Lower lobe of right lung (tissue), 2 donors: ENCODE results near the gene GET4. TPM values are rescaled to one million over a fixed set of nuclear protein-coding genes. Genes with fewer than 3 reads are reported as not detected.
"Not testable (repeated sequence)": the region's sequence is repeated elsewhere in the genome, so short reads cannot be mapped to it uniquely, and the experiment has no call there.

Experiments used
- ATAC-seq, 2 donors: fragments of 200-7000 bp; cut with Tn5 transposase; one replicate each; pipeline ENCODE4 v1.9.1; 2020 to 2022; ENCODE audit warnings: mild to moderate bottlenecking in 2 of 2, moderate library complexity in 2 of 2
- DNase-seq: peaks from one replicate; pipeline ENCODE4 v3.0.0-alpha.2; 2020
- H3K27ac ChIP-seq: fragments of 200-600 bp; one replicate; pipeline ENCODE4 v1.8.0; 2022
- H3K27me3 ChIP-seq: fragments of 200-600 bp; one replicate; pipeline ENCODE4 v1.8.0; 2022; ENCODE audit warnings: low read depth
- H3K36me3 ChIP-seq: fragments of 200-600 bp; one replicate; pipeline ENCODE4 v1.8.0; 2022; ENCODE audit warnings: mild to moderate bottlenecking
- H3K4me1 ChIP-seq: fragments of 200-600 bp; one replicate; pipeline ENCODE4 v1.8.0; 2022
- H3K4me3 ChIP-seq: fragments of 200-600 bp; one replicate; pipeline ENCODE4 v1.8.0; 2022; ENCODE audit warnings: mild to moderate bottlenecking
- H3K9me3 ChIP-seq: fragments of 200-600 bp; one replicate; pipeline ENCODE4 v1.8.0; 2022
- CTCF ChIP-seq: fragments of 200-600 bp; IDR thresholded peaks from one replicate; pipeline ENCODE4 v1.8.0; 2022; ENCODE audit warnings: antibody characterized with exemption, mild to moderate bottlenecking
- intact Hi-C: fragments of 100-400 bp; cut with DNase I; formaldehyde crosslinking; loops from one replicate; pipeline ENCODE4 v1.11.0; 2022
- total RNA-seq: library from RNA; stranded (reverse); fragmentation: NEBNext Ultra II Directional; extraction: Animal tissue kit (Norgen Biotek cat#: 25700); gene quantifications from one replicate; pipeline ENCODE4 v1.2.1, GENCODE V29; 2021
- donor health status: DM: no; HTN: yes; CAD: no; lungs with severe emphysema.

Gene GET4
- total RNA-seq, 1 donor from 2014 or later = 31.7 TPM

GRCh38 chr7:938546-939185, 62.3 kb downstream of the GET4 start:
- H3K9me3 ChIP-seq = no peaks in the 10 kb centered on the region
- intact Hi-C loops = no loop called here
- no peak overlapping the region for H3K27ac ChIP-seq
- no peaks in the 10 kb centered on the region for H3K36me3 ChIP-seq
- H3K27me3 ChIP-seq = no peaks in the 10 kb centered on the region
- no peaks in the 10 kb centered on the region for H3K4me1 ChIP-seq
- no peak for ATAC-seq
- no peak for TF ChIP-seq CTCF
- H3K4me3 ChIP-seq = no peak overlapping the region
- peak; percentile 34 for DNase-seq

GRCh38 chr7:939843-940242, 63.5 kb downstream of the GET4 start:
- Histone ChIP-seq H3K4me1 (no peaks in the 10 kb centered on the region), H3K27ac (no peak overlapping the region), H3K27me3 (no peaks in the 10 kb centered on the region), H3K36me3 (no peaks in the 10 kb centered on the region), H3K9me3 (no peaks in the 10 kb centered on the region), H3K4me3 (no peak overlapping the region)
- DNase-seq (no peak), ATAC-seq (no peak)
- no peak for TF ChIP-seq CTCF
- intact Hi-C loops = no loop called here

- H3K27ac ChIP-seq = no peak overlapping the region
- peaks cover under 1% of the 10 kb centered on the region for H3K4me1 ChIP-seq
- intact Hi-C loops = no loop called here
- H3K27me3 ChIP-seq = no peaks in the 10 kb centered on the region
- no peak overlapping the region for H3K4me3 ChIP-seq
- no peaks in the 10 kb centered on the region for H3K36me3 ChIP-seq
- no peaks in the 10 kb centered on the region for H3K9me3 ChIP-seq
- no peak for TF ChIP-seq CTCF
- DNase-seq (no peak), ATAC-seq (no peak)
These were observed 64.5 kb downstream of the GET4 start for GRCh38 chr7:940599-941408.

- H3K4me1 ChIP-seq, H3K9me3 ChIP-seq, H3K4me3 ChIP-seq, H3K27me3 ChIP-seq, ATAC-seq, intact Hi-C loops, H3K36me3 ChIP-seq, H3K27ac ChIP-seq: not testable (repeated sequence)
- peak; percentile 10 for DNase-seq
These were observed 67.4 kb downstream of the GET4 start for GRCh38 chr7:943793-944192.

GRCh38 chr7:944744-945143, 68.4 kb downstream of the GET4 start:
- Histone ChIP-seq H3K27ac (peak overlapping the region; percentile 88), H3K4me1 (peaks cover 7% of the 10 kb centered on the region), H3K36me3 (no peaks in the 10 kb centered on the region), H3K9me3 (no peaks in the 10 kb centered on the region), H3K4me3 (peak overlapping the region; percentile 52), H3K27me3 (no peaks in the 10 kb centered on the region)
- no peak for TF ChIP-seq CTCF
- intact Hi-C loops = no loop called here
- DNase-seq (no peak), ATAC-seq (no peak)

GRCh38 chr7:945147-945555, 68.8 kb downstream of the GET4 start:
- Histone ChIP-seq H3K27ac (peak overlapping the region; percentile 88), H3K36me3 (no peaks in the 10 kb centered on the region), H3K27me3 (no peaks in the 10 kb centered on the region), H3K4me1 (peaks cover 7% of the 10 kb centered on the region), H3K9me3 (no peaks in the 10 kb centered on the region), H3K4me3 (peak overlapping the region; percentile 52)
- DNase-seq (peak; percentile 51), ATAC-seq (peak; percentile 13 to 39)
- no peak for TF ChIP-seq CTCF
- intact Hi-C loops = no loop called here
